Cardiac fibroblast (primary cell): ENCODE data around the gene FUS.

Source experiments
- DNase-seq, 2 donors: peaks; one replicate each; pipeline versions ENCODE4 v3.0.0 to v3.0.0-alpha.2; 2010; ENCODE audit warnings: low read depth in 2 of 2
- H3K4me3 ChIP-seq, 2 donors: replicated peaks in 1 of 2; 1 replicate in 1 of 2; 2 replicates in 1 of 2; pipeline ENCODE4 v1.5.1; 2011; ENCODE audit warnings: low read depth in 2 of 2, low read length in 2 of 2, mild to moderate bottlenecking in 2 of 2, moderate library complexity in 1 of 2
- CTCF ChIP-seq: IDR thresholded peaks from one replicate; pipeline ENCODE4 v1.5.1; 2011; ENCODE audit warnings: low read depth, mild to moderate bottlenecking, low read length, inconsistent platforms

The FUS gene

GRCh38 chr16:31187808-31188189 is 7.9 kb downstream of the FUS start:
- no peak overlapping the region for H3K4me3 ChIP-seq
- TF ChIP-seq CTCF: no peak
- no peak for DNase-seq

DNA sequence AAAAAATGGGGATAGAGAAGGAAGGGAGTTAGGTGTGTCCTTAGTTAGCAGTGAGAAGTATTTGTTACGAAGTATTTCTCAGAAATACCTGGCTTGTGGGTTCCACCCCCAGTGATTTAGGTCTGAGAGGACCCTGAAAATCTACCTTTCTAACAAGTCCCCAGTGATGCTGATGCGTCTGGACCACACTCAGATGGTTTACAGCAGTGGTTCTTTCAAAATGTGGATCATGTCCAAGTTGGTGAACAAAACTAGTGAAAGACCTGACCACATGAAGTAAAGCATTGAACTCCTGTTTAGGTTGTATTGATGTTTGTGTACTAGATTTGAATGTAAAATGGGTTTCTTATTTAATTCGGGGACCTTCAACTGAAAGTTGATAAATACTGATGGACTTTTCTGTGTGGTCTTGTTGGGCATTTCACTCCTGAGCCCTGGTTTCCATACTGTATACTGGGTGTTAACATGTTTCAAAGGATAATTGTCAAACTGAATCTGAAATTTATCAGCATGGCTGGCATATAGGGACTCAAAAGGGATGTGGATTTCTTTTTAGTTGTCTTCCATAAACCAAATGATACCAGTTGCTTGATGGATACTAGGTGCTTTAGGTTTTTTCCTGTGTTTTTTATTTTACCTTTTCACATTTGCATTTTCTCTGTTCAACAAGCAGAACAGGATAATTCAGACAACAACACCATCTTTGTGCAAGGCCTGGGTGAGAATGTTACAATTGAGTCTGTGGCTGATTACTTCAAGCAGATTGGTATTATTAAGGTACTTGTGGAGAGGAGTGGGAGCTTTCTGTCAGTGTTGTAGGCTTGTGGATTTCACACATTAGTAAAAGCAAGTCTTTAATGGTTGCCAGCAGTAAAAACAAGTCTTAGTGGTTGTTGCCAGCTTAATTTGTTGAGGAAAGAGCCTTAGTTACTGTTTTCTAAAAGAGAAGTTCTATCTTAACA is 8.8 kb downstream of the FUS start:
- DNase-seq: no peak

DNA sequence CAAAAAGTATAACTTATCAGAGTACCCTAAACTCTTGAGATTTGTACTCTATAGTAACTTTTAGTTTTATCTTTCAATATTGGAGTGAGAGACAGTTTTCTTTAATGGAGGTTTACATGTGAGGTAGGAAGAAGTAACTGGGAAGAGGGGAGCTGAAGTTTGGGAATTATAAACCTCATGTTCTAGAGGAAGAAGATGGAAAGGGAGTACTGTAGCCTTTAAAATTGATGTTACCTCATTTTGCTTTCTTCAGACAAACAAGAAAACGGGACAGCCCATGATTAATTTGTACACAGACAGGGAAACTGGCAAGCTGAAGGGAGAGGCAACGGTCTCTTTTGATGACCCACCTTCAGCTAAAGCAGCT is 9.5 kb downstream of the FUS start:
- H3K4me3 ChIP-seq: no peak overlapping the region
- no peak for DNase-seq
- TF ChIP-seq CTCF: no peak

More for the DNA sequence above, 8.8 kb downstream of the FUS start:
- H3K4me3 ChIP-seq: no peak overlapping the region
- no peak for TF ChIP-seq CTCF

- no peak for TF ChIP-seq CTCF
- no peak for DNase-seq
- no peak overlapping the region for H3K4me3 ChIP-seq
These were observed 10.1 kb downstream of the FUS start for GRCh38 chr16:31190061-31190460.

DNA sequence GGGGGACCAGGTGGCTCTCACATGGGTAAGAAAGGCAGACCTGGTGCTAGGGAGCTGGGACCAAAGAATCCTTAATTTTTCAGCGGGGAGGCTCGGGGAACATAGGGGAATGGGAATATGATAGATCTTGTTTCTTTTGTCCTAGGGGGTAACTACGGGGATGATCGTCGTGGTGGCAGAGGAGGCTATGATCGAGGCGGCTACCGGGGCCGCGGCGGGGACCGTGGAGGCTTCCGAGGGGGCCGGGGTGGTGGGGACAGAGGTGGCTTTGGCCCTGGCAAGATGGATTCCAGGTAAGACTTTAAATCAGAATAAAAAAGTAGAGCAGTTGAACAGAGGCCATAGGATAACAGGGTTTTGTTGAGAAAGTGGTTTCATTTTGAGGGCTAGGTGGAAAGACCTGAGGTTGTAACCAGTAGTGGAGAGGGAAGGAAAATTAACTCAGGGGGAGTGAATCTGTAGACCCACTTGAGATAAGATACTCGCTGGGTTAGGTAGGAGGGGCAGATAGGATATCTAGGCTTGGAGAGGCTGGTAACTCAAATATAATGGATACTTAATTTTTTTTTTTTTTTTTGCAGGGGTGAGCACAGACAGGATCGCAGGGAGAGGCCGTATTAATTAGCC is 11.0 kb downstream of the FUS start:
- H3K4me3 ChIP-seq: no peak overlapping the region
- no peak for TF ChIP-seq CTCF
- no peak for DNase-seq

- no peak for TF ChIP-seq CTCF
- no peak overlapping the region for H3K4me3 ChIP-seq
- DNase-seq: no peak
These were observed 11.9 kb downstream of the FUS start for GRCh38 chr16:31191697-31192428.
